Middle frontal gyrus (tissue), 1 donor: ENCODE data around the gene JAG1.

Source experiments
- DNase-seq: peaks from one replicate; pipeline ENCODE4 v3.0.0-alpha.2; 2015; ENCODE audit warnings: low spot score; ENCODE audit errors: extremely low spot score

JAG1 gene

DNA sequence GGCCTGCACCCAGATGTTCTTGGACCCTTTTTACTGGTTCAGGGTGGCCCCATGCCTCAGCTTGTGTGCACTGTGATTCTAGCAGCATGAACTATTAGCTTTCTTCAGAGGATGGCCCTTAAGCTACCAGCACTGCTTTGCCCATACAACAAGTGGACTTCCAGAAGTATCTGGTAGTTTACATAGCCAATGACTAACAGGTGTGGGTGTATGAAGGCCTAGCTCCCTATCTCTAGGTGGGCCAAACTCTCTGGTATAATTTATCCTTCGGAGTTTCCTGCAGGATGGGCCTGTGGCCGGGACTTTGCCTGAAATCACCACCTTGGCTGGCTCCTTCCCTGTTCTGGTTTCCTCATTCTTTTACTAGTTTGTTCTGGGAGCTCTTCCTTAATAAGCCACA is 26.1 kb upstream of the JAG1 start:
- no peak for DNase-seq

- DNase-seq: no peak
Observed at GRCh38 chr20:10699489-10699888, 25.7 kb upstream of the JAG1 start.

GRCh38 chr20:10696650-10697049 is 22.9 kb upstream of the JAG1 start:
- no peak for DNase-seq

DNA sequence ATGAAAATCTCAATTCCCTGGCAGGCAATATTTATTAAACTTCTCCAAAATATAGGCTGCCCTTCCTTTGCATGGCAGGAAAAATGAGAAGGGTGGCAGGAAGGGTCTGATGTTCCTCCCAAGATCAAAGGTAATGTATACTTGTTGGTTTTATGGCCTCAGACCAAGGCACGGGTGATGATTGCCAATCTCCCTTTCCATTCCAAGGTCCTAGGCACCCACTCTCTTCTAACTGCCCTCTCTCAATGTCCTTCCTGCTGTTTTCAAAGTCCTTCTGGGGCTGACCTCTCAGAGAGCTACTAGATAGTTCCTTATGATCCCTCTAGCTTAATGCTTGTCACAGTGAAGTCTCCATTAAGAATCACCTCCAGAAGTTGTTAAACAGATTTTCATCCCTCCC is 15.6 kb upstream of the JAG1 start:
- no peak for DNase-seq

GRCh38 chr20:10687895-10688294 is 14.1 kb upstream of the JAG1 start:
- DNase-seq: no peak

DNA sequence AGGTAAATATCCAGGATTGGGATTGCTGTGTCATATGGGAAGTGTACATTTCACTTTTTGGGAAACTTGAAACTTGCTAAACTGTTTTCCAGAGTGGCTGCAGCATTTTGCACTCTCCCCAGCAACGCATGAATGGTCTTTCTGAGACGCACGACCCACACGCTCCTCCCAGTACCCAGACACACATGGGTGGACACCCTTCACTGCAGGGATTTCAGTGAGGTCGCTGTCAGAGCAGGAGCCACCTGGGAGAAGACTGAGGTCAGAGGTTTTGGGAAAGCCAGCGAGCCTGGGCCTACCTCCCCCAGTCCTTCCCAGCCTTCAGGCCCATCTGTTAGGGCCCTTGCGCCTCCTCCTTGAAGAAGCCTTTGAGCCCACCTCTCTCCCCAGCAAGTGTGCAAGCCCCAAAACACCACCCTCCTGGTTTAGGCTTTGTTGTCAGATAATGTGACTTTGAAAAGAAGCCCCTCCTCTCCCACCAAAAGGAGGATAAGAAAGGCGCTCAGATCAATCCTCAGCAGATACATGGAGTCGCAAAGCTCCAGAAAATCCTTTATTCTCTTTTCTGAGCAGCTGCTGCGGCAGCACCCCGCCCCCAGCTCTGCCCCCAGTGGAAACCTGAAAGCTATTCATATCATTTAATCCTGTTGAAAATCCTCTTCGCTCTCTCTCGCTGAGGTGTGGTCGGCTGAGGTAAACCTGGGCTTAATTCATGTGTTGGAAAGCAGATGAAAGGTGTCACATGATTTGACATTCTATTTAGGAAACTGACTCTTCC is 12.7 kb upstream of the JAG1 start:
- no peak for DNase-seq

- DNase-seq: no peak
Observed at GRCh38 chr20:10683537-10683936, 9.7 kb upstream of the JAG1 start.

GRCh38 chr20:10682939-10683338 is 9.1 kb upstream of the JAG1 start:
- no peak for DNase-seq

DNA sequence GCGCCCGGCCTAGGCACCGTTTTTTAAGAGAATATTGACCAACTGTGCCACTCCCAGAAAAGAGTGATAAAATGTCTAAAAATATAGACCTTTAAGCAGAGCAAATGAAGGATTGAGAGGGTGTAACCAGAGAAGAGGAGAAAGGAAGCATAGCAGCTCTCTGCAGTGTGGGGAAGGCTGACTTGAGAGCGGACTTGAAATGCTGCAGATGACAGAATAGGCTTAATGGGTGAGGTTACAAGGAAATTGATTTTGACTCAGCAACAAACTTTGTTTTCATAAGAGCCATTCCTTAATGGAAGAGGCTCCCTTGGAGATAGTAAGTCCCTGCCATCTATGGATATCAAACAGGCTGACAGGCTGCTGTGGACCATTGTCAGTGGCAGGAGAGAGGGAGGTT is 7.7 kb upstream of the JAG1 start:
- DNase-seq: no peak

- DNase-seq: no peak
Observed at GRCh38 chr20:10680571-10680970, 6.8 kb upstream of the JAG1 start.

DNA sequence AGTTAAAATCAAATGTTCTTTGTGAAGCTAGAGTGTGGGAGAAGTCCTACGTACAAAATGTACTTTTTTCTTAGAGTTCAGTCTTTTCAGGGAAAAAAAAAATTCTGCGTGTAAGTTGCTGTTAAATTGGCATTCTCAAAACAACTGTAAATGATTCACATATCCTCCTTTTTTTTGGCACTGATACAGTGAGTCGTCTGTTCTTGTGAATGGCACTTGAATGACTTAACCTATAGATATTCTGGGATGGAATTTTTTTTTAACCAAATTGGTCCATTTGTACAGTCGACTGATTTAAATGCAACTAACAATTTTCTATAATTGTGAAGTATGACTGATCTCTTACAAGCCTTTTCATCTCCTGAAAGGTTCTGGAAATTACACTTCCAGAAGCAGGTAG is 5.5 kb upstream of the JAG1 start:
- no peak for DNase-seq

DNA sequence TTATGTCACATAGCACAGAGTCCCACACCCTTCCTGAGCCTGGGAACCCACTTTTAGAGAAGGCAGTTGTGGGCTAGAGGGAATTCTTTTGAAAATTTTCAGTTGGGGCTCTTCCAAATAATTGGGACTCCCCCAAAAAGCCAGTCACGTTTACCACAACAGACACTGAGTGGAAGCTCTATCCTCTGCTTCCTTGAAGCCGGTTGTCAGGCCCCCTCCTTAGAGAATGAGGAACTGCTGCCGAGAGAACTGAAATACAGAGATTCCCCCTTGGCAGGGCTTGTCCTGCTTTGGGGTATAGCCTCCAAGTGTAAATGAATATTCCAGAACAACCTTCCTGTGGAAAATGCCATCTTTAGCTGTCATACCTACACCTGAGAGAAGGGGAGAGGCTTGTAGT is 2.7 kb upstream of the JAG1 start:
- DNase-seq: no peak

DNA sequence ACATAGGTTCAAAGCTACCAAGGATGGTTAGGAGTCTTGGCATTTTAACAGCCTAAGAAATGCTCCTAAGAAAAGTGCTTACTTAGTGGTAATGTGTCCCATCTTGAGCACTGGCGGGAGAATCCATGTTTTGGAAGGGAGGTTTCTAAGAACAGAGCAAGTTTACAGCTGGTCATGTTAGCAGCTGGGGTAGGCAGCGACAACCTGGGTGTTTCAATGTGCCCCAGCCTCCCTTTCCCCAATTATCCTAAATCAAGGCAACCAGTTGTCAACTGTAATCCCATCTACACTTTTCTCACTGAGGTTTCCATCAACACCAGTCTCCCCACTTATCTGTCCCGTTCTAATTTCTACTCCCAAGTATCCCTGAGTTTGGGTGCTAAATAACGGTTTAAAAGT is 1.6 kb upstream of the JAG1 start:
- DNase-seq: no peak

DNA sequence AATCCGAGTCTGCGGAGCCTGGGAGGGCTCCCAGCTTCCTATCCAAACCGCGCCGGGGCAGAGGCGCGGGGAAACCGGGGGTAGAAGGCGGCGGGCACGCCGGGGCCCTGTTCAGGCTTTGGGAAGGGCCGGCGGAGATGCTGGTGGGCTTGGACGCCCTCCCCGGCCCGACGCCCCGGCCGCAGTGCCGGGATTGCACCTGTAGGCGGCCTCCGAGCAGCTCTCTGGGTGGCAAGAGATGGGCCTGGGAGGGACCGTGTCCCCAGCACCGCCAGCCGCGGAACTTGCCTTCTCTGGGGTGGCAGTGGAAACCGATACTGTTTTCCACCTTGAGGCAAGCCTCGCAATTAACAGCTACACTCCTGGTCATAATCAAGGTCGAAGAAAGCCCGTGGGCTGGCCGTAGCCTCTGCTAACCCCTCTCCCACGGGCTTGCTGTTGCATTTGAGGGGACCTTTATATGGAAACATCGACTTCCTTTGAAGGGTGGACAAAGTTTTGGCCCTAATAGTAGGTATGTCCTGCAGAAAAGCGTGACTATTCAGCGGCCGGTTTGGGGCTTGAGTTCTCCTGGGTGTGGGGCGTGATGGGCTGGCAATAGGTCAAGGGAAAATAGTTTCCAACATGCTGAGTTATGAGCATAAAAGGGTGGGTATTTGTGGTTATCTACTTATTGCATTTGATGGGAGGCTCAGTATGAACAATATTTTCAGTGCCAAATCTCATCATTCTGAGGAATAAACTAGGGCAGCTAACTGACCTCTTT is 1.1 kb upstream of the JAG1 start:
- DNase-seq: no peak

DNA sequence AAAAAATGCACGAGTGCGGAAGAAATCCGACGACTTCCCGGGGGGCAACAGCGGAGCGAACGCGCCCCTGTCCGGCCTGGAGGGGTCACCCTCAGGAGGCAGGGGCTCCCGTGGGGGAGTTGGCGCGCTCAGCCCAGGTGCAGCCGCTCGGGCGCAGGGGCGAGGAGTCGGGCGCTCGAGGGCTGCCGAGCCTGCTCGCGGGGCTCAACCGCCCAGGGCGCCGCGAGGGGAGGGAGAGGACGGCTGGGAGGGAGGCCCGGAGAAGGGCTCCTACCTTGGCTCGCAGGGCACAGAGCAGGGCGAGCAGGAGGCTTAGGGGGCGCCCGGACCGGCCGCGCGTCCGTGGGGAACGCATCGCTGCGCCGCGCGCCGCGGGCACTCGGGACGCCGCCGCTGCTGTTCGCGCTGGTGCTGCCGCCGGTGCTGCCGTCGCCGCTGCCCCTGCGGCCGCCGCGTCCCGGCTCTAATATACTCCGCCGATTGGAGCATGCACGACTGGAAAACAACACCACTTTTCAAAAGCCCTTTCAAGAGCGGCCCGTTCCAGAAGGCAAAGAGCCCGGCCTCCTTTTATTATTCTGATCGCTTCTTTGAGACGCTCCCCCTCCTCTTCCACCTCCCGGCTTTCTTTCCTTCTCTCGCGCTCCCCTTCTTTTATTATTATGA is 490 bp downstream of the JAG1 start:
- no peak for DNase-seq

DNA sequence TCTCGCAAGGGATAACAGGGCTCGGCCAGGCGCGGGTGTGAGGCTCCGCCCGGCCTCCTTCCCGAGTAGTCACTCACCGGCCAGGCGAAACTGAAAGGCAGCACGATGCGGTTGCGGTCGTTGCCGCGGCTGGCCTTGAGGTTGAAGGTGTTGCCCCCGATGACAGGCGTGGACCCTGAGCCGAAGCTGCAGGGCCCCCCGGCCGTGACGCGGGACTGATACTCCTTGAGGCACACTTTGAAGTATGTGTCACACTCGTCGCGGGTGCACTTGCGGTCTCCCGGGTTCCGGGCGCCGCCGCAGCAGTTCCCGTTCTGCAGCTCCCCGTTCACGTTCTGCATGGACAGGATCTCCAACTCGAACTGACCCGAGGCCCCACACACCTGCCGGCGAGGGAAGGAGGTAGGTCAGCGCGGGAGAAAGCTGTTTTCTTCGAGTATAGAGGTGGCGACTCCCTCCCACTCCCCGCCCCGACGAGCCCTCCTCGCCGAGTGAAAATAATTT is 1.1 kb downstream of the JAG1 start:
- no peak for DNase-seq

DNA sequence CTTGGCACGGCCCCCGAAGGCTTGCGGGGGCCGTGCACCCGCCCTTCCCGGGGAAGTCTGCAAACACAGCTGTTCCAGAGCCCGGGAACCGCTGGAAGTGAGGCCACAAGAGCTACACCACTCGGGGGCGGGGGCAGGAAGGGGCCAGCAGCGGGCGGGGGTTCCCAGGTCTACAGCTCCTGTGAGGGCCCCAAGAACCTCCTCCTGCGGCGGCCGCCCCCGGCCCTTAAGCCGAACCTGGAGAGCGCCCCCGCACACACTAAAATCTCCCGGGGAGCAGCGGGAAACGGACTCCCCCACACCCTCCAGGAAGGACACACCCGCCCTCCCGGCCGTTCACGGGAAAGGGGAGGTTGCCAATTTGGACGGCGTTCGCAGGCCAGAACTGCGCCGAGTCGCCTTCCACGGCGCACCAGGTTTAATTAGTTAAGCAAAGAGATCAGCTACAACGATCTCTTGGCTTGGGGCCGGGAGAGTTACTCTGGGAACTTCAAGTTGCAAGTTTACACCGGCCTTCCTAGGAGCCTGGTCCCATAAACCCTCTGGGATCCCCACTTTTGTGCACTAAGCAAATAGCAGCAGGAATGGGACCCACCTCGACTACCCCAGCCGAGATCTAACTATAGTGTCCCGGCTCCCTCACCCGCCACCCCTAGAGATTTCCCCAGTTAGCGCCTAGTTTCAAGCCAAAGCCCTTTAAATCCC is 1.7 kb downstream of the JAG1 start:
- no peak for DNase-seq

DNA sequence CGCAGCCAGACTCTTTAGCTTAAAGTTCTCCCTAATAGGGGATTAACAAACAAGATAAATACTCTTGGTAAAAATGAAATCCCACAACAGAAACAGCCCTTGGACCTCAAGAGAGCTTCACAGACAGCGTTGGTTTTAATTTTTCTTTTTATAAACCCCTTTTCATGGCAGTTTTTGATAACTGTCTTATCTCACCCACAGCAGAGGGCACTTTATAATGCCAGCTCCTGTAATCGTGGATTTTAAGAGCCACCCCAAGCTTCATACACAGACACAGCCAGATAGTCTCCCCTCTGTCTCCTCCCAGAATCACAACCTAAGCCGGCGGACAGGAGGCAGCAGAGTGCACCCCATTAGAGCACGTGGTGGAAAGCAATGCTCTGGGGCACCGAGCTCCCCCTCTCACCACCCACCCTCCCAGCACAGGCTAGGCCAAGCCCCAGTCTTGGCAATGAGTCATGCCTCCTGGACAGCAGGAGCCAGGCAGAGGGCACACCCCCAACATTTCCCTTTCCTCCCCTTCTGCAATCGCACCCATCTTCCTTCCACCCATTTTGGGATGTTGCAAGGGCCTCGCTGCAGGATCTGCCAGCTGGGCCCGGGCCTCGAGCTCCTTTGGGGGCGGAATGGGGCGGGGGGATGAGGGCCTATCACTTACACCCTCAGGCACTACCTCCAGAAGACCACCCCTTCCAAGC is 2.4 kb downstream of the JAG1 start:
- DNase-seq: no peak

DNA sequence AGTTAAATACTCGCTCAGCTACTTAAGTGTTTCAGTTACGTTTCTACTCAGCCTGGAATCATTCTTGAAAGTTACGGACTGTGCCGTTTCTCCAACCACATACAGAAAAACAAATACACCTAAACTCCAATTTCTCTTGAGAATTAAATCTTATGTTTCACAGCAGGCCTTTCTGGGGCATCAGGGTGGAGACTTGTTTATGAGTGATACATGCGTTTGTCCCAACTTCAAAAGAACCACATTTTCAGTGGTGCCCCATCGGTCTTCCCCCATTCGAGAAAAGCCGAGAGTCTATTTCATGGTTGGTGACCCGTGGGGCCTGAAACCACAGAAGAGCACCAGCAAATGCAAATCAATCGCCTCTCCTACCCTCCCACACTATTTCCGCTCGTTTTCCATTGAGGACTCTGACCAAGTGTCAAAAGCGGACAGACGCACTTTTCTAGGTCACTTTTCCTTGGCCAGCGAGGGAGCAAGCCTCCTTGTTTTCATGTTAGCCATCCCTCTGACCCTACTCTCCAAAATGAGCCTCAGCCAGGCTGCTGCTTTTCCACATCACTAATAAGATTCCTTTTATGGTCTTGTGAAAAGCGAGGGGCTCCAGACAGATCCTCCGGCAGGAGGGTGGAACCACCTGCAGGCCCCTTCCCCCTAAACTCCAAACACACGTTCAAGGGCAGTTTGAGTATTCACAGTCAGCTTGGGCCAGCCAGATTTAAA is 3.1 kb downstream of the JAG1 start:
- DNase-seq: no peak

- DNase-seq: no peak
Observed at GRCh38 chr20:10669843-10670446, 3.9 kb downstream of the JAG1 start.
